HG03575 (cell line): Measurements from ENCODE around the gene OR8I2.
"Not testable (repeated sequence)": the region's sequence is repeated elsewhere in the genome, so short reads cannot be mapped to it uniquely, and the experiment has no call there.

ENCODE experiments used
- ATAC-seq: cut with Tn5 transposase; IDR thresholded peaks from one replicate; pipeline ENCODE4 v1.9.1; 2021; ENCODE audit not compliant: unreplicated experiment, insufficient number of reproducible peaks, low FRiP score; ENCODE audit errors: extremely low read depth

OR8I2 gene

GRCh38 chr11:56093008-56093407 is at the start of gene OR8I2:
Gene OR8I2, plus strand, starts transcription at chr11:56093308. Its CDS starts 0 bp downstream, at chr11:56093308.
- ATAC-seq, result no peak

- ATAC-seq, result no peak
Observed at GRCh38 chr11:56045538-56045937, 47.6 kb upstream of the OR8I2 start.

GRCh38 chr11:56048480-56048879 is 44.6 kb upstream of the OR8I2 start:
- ATAC-seq, result no peak

- ATAC-seq, result no peak
Observed at GRCh38 chr11:56049487-56049886, 43.6 kb upstream of the OR8I2 start.

- not testable (repeated sequence) for ATAC-seq
Observed at GRCh38 chr11:56056366-56056765, 36.7 kb upstream of the OR8I2 start.

GRCh38 chr11:56057661-56058237 is 35.4 kb upstream of the OR8I2 start:
- not testable (repeated sequence) for ATAC-seq

GRCh38 chr11:56058260-56058780 is 34.8 kb upstream of the OR8I2 start:
- not testable (repeated sequence) for ATAC-seq

- no peak for ATAC-seq
Observed at GRCh38 chr11:56066980-56067379, 26.1 kb upstream of the OR8I2 start.

- no peak for ATAC-seq
Observed at GRCh38 chr11:56089697-56090096, 3.4 kb upstream of the OR8I2 start.

GRCh38 chr11:56103210-56103737 is 10.2 kb downstream of the OR8I2 start, which contains the start of gene OR8H2:
Gene OR8H2, plus strand, starts transcription at chr11:56103687. Its CDS starts 1,356 bp downstream, at chr11:56105043.
- ATAC-seq, result no peak

GRCh38 chr11:56122073-56122472 is 29.0 kb downstream of the OR8I2 start, which contains the start of gene OR8H3:
Gene OR8H3, plus strand, starts transcription at chr11:56122373. Its CDS starts 0 bp downstream, at chr11:56122373.
- no peak for ATAC-seq

- ATAC-seq, result no peak
Observed at GRCh38 chr11:56140151-56140661, 47.1 kb downstream of the OR8I2 start, which contains the start of gene OR8J3. Gene OR8J3, minus strand, starts transcription at chr11:56140201. Its CDS starts 2,483 bp downstream, at chr11:56137718.

GRCh38 chr11:56143681-56144080 is 50.6 kb downstream of the OR8I2 start:
- not testable (repeated sequence) for ATAC-seq
